Bronchial epithelial cell (primary cell): Measurements from ENCODE around the gene TWIST2. TPM values are rescaled to one million over a fixed set of nuclear protein-coding genes. Genes with fewer than 3 reads are reported as not detected.

Source experiments
- DNase-seq: peaks from one replicate; pipeline ENCODE4 v3.0.0-alpha.2; 2010; ENCODE audit warnings: low read depth
- FAIRE-seq: peaks from 2 replicates; lab custom pipeline; 2011; peaks lifted over from hg19 to GRCh38; lab: Jason Lieb, UNC
- H3K27me3 ChIP-seq: 2 replicates; pipeline ENCODE4 v1.5.1; 2011; ENCODE audit warnings: low read length; ENCODE audit not compliant: control insufficient read depth, insufficient read depth
- H3K36me3 ChIP-seq: 2 replicates; pipeline ENCODE4 v1.5.1; 2011; ENCODE audit warnings: low read length; ENCODE audit not compliant: control insufficient read depth, insufficient read depth
- H3K4me3 ChIP-seq: 2 replicates; pipeline ENCODE4 v1.5.1; 2011; ENCODE audit warnings: mild to moderate bottlenecking, low read depth, low read length, control low read depth
- total RNA-seq: library from RNA; depleted of rRNA; stranded (reverse); fragments of >200 nt; gene quantifications from 2 replicates; pipeline ENCODE4 v1.2.1, GENCODE V29; 2014
- TF ChIP-seq, protein P1 (sequence below): IDR thresholded peaks from 2 replicates; pipeline ENCODE4 v1.5.1; 2011; ENCODE audit warnings: mild to moderate bottlenecking, moderate library complexity, low read length, control low read depth, inconsistent platforms; ENCODE audit not compliant: insufficient read depth, severe bottlenecking

The TWIST2 gene
- total RNA-seq, 1 donor from 2014 or later, result 7.4 TPM

DNA sequence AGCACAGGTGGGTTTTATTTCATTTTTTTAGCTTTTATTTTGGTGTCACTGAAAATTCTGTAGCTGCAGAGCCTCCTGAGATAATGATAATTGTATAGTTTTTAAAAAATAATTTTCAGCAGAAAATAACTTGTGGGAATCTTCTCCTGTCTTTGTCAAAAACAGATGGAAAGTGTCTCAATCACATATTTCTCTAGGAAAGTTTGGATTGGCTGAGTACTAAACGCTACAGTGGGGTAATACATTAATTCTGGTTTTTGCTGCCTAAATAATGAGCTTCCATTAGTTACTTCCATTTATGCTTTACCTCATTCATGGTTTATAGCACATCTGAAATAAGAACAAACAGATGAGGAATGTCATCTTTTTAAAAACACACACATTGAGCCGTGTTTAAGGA lies 2.2 kb downstream of the TWIST2 start:
- FAIRE-seq, result no peak
- TF ChIP-seq, protein P1, sequence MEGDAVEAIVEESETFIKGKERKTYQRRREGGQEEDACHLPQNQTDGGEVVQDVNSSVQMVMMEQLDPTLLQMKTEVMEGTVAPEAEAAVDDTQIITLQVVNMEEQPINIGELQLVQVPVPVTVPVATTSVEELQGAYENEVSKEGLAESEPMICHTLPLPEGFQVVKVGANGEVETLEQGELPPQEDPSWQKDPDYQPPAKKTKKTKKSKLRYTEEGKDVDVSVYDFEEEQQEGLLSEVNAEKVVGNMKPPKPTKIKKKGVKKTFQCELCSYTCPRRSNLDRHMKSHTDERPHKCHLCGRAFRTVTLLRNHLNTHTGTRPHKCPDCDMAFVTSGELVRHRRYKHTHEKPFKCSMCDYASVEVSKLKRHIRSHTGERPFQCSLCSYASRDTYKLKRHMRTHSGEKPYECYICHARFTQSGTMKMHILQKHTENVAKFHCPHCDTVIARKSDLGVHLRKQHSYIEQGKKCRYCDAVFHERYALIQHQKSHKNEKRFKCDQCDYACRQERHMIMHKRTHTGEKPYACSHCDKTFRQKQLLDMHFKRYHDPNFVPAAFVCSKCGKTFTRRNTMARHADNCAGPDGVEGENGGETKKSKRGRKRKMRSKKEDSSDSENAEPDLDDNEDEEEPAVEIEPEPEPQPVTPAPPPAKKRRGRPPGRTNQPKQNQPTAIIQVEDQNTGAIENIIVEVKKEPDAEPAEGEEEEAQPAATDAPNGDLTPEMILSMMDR, result no peak
- no peak for DNase-seq
- no peaks in the 10 kb centered on the region for H3K36me3 ChIP-seq
- no peak overlapping the region for H3K4me3 ChIP-seq
- peaks cover 8% of the 10 kb centered on the region for H3K27me3 ChIP-seq

GRCh38 chr2:238851026-238851425 lies 3.1 kb downstream of the TWIST2 start:
- TF ChIP-seq, protein P1, result no peak
- FAIRE-seq (no peak), DNase-seq (no peak)
- Histone ChIP-seq H3K36me3 (no peaks in the 10 kb centered on the region), H3K4me3 (no peak overlapping the region), H3K27me3 (peaks cover 7% of the 10 kb centered on the region)

DNA sequence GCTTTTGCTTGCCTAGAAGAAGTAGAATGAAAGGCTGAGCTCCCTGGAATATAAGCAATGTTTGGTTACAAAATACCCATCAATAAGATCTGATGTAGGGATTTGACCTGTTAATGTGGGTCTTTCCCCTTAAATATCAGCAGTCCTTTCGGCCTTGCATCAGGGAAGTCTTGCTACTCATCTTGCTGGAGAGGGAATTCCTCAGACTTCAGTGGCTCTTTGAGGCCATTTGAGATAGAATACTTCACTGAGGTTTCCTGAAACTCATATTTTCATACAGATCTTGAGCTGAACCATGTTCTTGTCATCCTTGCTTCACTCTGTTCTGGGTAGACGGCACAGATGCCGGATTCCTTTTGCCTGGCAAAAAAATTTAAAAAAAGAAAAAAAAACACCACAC lies 3.9 kb downstream of the TWIST2 start:
- DNase-seq, result no peak

DNA sequence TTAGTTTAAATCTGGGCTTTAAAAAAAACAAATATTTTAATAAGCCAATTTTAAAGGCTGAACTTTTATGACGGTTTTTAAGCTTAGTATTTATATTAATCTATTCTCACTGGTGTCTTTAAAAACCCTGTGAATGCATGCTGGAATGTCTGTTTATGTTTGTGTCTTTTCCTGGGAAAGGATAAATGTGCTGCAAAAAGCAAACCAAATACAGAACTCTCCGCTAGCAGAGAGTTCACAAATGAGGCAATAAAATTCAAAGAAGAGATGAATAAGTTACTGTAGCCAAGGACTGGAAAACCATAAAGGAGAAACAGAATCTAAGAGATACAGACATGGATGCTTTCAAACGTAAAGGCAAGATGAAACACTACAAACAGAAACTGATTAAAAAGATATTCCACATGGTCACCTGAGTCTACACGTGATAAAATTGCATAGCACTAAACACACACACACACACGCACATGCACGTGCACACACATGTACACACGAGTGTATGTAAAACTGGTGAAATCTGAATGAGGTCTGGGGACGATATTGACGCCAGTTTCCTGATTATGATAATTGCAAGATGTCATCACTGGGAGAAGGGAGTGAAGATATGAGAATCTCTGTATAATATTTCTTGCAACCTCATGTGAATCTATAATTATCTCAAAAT lies 4.5 kb downstream of the TWIST2 start:
- no peaks in the 10 kb centered on the region for H3K27me3 ChIP-seq
- H3K4me3 ChIP-seq, result no peak overlapping the region
- TF ChIP-seq, protein P1, result no peak
- FAIRE-seq (peak; percentile 43), DNase-seq (no peak)
- no peaks in the 10 kb centered on the region for H3K36me3 ChIP-seq

More for the DNA sequence above, 3.9 kb downstream of the TWIST2 start:
- no peaks in the 10 kb centered on the region for H3K36me3 ChIP-seq
- H3K27me3 ChIP-seq, result peaks cover 1% of the 10 kb centered on the region
- H3K4me3 ChIP-seq, result no peak overlapping the region
- FAIRE-seq, result no peak
- TF ChIP-seq, protein P1, result no peak

- TF ChIP-seq, protein P1, result no peak
- no peaks in the 10 kb centered on the region for H3K27me3 ChIP-seq
- DNase-seq (no peak), FAIRE-seq (no peak)
- H3K36me3 ChIP-seq, result no peaks in the 10 kb centered on the region
- no peak overlapping the region for H3K4me3 ChIP-seq
Observed at GRCh38 chr2:238853218-238853617, 5.3 kb downstream of the TWIST2 start.

DNA sequence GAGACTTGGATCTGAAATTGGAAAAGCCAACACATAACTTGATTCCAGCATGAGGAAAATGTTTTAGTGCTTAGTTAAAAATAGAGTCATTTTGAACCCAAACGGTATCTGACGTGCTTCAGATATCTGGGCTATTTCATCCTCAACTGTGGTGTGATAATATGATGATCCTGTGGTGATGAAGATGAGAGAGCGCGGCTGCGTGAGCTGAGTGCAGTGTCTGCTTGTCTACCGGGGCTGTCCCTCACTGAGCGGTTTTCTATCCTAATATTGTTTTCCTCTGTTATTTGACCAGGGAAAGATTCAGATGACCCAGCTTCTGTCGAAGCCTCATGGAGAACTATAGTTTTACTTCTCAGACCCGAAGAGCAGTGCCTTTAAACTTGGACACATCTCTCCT lies 5.8 kb downstream of the TWIST2 start:
- DNase-seq, result no peak
- H3K27me3 ChIP-seq, result no peaks in the 10 kb centered on the region
- H3K4me3 ChIP-seq, result no peak overlapping the region
- no peak for FAIRE-seq
- no peaks in the 10 kb centered on the region for H3K36me3 ChIP-seq
- TF ChIP-seq, protein P1, result no peak
